OCI-LY1 (cell line): ENCODE data around the gene RGCC.
"Not testable (repeated sequence)": the region's sequence is repeated elsewhere in the genome, so short reads cannot be mapped to it uniquely, and the experiment has no call there.

Experiments
- CTCF ChIP-seq: fragments of 200-600 bp; sonication (generic), shearing (Covaris generic); IDR thresholded peaks from 2 replicates; pipeline ENCODE4 v1.5.1; 2017; ENCODE audit warnings: mild to moderate bottlenecking, antibody characterized with exemption, low read length, moderate library complexity, mixed read lengths
- EZH2 ChIP-seq: fragments of 200-600 bp; sonication (generic), shearing (Covaris generic); IDR thresholded peaks from 2 replicates; pipeline ENCODE4 v1.8.0; 2017; ENCODE audit warnings: borderline replicate concordance, mixed run types, mild to moderate bottlenecking, antibody characterized with exemption, low read length, moderate library complexity, mixed read lengths

GRCh38 chr13:41434030-41434429 lies 23.3 kb upstream of the RGCC start:
- not testable (repeated sequence) for TF ChIP-seq CTCF, EZH2
